HG02973 (cell line): ENCODE measurements around the gene TOM1L1.

ENCODE experiments used
- ATAC-seq: cut with Tn5 transposase; IDR thresholded peaks from one replicate; pipeline ENCODE4 v1.9.1; 2021; ENCODE audit warnings: moderate library complexity; ENCODE audit not compliant: unreplicated experiment

TOM1L1 gene

GRCh38 chr17:54892360-54892759, 8.3 kb upstream of the TOM1L1 start:
- ATAC-seq: no peak

DNA sequence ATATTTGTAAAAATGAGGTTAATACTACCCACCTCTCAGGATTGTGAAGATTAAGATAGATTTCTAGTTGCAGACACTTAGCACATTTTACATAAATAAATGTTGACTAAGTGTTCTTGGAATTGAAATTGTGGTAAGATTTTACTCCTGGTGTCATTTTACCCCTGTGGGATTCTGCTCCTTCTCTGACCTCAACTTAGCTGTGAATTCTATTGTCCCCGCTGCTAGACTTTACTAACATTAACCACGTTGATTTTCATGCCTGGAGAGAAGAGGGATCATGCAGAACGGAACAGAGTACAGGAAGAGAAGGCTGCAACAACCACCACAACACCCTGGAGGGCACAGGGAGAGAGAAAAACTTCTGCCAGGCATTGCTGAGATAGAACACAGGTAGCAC, 2.1 kb upstream of the TOM1L1 start:
- ATAC-seq: no peak

DNA sequence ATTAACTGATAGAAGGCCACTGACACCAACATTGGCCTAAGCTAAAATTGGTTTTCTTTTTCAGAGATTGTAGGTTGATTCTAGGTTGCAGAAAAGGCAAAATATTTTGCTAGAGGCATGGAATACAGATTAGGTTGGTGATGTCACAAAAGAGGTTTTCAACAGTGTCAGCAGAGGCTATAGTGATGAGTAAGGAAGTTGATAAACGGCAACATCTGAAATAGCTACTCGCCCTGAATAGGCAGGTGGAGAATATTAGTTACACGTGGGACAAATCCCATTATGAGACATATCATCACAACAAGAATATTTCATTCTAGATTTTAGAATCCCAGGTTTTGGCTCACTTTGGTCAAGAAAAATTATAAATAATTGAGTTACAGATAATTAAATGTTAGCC, 1.5 kb upstream of the TOM1L1 start:
- ATAC-seq: no peak

DNA sequence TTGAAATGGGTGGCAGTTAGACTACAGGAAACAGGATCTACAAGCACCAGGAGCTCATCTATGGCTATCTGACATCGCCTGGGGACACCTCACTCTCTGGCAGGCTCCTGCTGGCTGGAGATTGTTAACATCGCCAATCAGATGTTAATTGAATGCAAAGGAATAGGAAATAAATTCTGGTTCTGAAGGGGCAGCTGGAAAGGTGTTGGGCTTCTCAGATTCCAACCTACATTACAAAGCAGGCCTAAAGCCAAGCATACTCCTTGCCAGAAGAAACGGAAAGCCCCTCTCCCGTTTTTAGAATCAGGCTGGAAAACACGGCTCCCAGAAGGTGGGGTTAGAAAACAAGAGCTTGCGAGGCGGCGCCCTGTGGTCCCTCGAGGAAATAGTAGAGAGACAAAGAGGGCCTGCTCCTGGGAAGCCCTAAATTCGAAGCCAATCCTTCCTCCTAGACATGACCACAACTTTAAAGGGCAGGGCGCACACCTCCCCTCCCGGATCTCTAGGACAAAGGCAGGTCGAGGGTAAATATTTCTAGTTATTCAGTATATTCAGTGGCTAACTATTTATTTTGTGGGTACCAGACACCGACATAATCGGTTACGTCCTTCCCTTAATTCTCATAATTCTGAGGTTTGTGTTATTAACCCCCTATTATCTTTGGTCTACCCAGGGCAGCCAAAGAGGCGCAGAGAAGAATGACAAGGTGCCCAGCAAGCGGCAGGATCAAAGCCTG, 763 bp upstream of the TOM1L1 start:
- no peak for ATAC-seq

GRCh38 chr17:54901230-54901822, 674 bp downstream of the TOM1L1 start:
- no peak for ATAC-seq

- no peak for ATAC-seq
These were observed 1.4 kb downstream of the TOM1L1 start for GRCh38 chr17:54902017-54902416.

DNA sequence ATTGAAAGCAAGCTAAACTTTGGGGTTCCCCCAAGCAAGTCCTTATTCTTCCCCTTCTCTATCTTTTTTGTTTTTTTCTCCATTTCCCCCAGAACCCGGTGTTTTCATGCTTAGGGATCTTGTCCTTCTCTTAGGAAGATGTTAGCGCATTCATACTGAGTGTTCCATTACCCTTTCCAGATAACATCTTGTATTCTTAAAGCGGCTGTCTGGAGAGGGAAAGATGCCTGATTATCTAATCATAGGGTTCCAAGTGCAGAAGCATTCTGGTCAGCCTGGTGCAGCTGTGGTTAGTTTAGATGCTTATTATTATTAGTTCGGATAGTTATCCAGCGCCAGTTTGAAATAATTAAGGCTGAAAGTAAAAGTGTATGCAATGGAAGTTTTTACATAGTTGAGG, 2.0 kb downstream of the TOM1L1 start:
- no peak for ATAC-seq

DNA sequence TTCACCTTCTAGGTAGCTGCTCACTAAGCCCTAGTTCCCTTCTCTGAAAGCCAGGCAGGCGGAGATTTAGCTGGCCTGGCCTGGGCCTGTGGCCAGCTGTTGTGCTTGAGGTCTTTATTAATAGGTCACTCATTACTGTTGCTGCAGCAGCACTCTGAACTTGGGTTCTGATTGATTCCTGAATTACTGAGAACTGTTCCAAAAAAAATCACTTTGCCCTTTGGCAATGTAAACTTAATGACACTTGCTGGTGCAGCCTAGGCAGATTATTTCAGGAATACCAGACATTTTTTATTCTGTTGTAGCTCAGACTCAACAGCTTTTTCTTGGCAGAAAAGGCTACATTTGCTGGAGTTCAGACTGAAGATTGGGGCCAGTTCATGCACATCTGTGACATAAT, 2.7 kb downstream of the TOM1L1 start:
- no peak for ATAC-seq

GRCh38 chr17:54906683-54907082, 6.0 kb downstream of the TOM1L1 start:
- ATAC-seq: no peak

DNA sequence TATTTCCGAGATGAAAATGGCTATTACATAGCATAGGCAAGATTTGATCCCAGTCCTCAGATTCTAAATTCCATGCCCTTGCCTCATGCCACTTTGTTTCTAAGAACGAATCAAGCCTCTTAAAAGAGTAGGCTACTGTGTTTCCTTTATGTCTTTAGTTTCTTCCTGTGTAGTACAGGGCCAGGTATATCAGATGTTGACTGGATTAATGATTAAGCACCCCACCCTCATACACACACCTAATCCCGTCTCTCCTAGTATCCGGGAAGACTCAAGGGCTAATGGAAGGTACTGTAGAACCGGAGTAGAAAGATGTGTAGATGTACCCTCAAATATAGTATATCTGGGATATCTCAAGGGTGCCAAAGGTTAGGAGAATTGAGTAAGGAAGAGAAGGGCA, 6.7 kb downstream of the TOM1L1 start:
- no peak for ATAC-seq

DNA sequence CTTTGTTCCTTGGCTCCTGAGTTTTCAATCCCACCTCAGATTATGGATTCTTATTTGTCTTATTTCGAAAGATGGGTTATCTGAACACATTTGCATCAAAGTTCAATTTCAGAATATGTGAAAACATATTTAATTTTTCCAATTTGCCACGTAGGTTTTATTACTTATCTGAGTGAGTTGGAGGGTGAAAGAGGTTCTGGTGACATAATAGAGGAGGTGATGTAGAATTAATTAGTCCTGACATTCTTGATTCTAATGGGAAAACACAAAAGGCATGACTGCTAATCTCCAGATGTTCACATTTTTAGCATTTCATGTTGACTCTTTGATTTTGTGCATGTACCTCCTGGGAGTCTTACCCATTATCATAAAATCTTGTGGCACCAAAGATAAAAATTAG, 9.1 kb downstream of the TOM1L1 start:
- no peak for ATAC-seq

GRCh38 chr17:54916721-54917120, 16.1 kb downstream of the TOM1L1 start:
- ATAC-seq: no peak

GRCh38 chr17:54919425-54919824, 18.8 kb downstream of the TOM1L1 start:
- no peak for ATAC-seq

GRCh38 chr17:54920819-54921218, 20.2 kb downstream of the TOM1L1 start:
- ATAC-seq: no peak

- ATAC-seq: no peak
These were observed 23.8 kb downstream of the TOM1L1 start for GRCh38 chr17:54924405-54924804.

DNA sequence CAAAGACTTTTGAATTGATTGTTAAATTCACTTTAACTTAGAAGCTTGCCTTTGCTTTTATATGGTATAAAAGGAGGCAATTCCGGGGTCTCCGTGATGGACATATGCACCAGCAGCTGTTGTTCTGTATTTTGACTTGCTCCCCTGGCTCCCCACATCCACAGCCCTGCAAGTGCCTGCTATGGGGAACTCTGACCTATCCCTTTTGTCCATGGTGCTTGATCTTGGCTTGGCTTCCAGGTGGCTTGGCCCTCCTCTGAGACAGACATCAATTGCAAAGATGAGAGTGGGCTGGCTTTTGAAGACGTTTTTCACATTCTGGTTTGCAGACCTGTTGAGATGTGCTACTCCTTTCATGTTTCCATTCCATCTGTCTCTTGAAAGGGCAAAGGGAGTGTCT, 26.9 kb downstream of the TOM1L1 start:
- no peak for ATAC-seq

DNA sequence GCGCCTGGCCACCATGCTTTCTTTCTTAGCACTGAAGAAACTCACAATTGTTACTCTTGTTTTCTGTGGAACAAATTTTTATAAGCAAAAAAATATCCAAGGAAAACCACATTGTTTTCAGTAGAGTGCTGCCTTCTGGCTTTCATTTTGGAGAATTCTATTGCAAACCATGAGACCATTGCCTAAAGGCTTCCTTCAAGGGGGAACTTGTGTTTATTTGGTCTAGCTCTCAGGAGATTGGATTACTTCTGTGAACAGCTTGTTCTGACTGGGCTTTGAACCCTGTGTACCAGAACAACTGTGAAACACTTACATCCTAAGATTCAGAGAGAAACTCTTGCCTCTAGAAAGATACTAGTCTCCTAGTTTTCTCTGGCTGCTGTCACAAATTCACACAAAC, 32.1 kb downstream of the TOM1L1 start:
- no peak for ATAC-seq

DNA sequence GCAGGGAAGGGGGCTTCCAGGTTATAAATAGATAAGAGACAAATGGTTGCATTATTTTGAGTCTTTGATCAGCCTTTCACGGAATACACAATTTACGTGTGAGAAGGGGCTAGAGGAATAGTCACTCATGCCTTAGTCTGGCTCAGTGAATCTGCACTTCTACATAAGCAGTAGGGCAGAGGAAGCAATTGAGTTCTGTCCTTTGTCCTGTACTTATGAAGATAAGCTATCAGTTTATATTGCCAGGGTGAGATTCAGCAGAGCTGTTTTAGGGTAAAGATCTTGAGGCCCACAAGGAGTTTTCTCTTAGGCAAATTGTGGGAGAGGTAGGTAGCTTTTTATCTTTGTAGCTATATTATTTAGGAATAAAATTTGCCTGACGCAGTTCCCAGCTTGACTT, 33.3 kb downstream of the TOM1L1 start:
- no peak for ATAC-seq

DNA sequence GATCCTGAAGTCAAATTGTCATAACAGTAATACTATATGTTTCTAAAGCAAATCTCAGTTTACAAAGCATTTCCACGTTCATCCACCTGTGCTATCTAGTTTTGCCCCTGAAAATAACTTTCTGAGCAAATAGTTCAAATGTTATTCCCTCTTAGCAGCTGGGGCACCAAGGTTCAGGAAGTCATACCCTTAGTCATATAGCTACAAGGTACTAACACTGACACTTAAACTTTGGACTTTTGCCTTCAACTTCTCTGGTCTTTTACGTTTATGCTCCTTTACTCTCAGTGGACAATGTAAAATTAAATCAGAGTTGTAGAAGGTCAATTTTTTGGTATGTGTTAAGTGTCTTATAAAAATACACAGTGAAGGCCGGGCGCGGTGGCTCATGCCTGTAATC, 34.8 kb downstream of the TOM1L1 start:
- ATAC-seq: no peak

- no peak for ATAC-seq
These were observed 36.4 kb downstream of the TOM1L1 start for GRCh38 chr17:54937018-54937417.

DNA sequence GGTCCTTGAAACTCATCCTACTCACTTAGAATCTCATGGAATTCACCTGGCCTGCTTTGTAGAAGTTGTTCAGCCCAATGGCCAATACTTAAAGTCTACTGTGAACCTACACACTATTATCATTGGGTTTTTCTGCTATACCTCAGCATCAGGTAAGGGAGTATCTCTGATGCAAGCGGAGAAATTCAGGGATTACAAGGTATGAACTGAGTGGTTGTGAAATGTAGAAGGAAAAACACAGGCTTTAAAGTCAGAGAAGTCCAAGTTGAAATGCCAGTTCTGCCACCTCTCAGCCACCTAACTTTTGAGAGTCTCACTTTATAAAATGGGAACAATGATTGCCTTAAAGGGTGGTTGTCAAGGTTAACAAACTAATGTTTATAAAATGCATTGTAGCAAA, 36.8 kb downstream of the TOM1L1 start:
- no peak for ATAC-seq

GRCh38 chr17:54941285-54941684, 40.6 kb downstream of the TOM1L1 start:
- ATAC-seq: no peak

GRCh38 chr17:54944796-54945195, 44.1 kb downstream of the TOM1L1 start:
- ATAC-seq: no peak
